K562 (cell line): ENCODE measurements around the gene ANKS3. TPM values are rescaled to one million over a fixed set of nuclear protein-coding genes. Genes with fewer than 3 reads are reported as not detected.

Experiments
- ATAC-seq: fragments of 200-7000 bp; cut with Tn5 transposase; 3 replicates; pipeline ENCODE4 v1.9.1; 2020; ENCODE audit warnings: moderate library complexity
- BruUV-seq: library from RNA; stranded (reverse); fragments of 400-500 nt; replicated peaks from 2 replicates; lab custom pipeline; 2021; lab: Mats Ljungman, UMichigan
- CTCF ChIA-PET: fragments of 300-600 bp; formaldehyde crosslinking; extraction: SDS; loops from one replicate; lab custom pipeline; 2021; ENCODE audit warnings: low intra/inter-chr PET ratio; lab: Yijun Ruan, JAX
- POLR2A ChIA-PET: fragments of 300-600, 350-650 bp; sonication (Branson Sonifier 250); formaldehyde crosslinking; extraction: SDS; loops from one replicate; lab custom pipeline; 2021; ENCODE audit warnings: antibody characterized with exemption, inconsistent platforms; lab: Yijun Ruan, JAX
- DNase-seq, 4 experiments: peaks; one replicate each; pipeline versions ENCODE4 v3.0.0 to v3.0.0-alpha.2; 2011 to 2018; ENCODE audit warnings: low spot score in 3 of 4, mixed read lengths in 3 of 4; ENCODE audit errors: extremely low read depth in 1 of 4
- FAIRE-seq: peaks from 2 replicates; lab custom pipeline; 2011; peaks lifted over from hg19 to GRCh38; lab: Jason Lieb, UNC
- H2AFZ ChIP-seq: 2 replicates; pipeline ENCODE4 v1.6.0; 2011; ENCODE audit warnings: low read depth, low read length, control low read depth, inconsistent platforms
- H3K27ac ChIP-seq: fragments of 200-600 bp; 3 replicates; pipeline ENCODE4 v1.8.0; 2011; ENCODE audit warnings: low read depth, mild to moderate bottlenecking, control low read depth, inconsistent platforms, low read length, moderate library complexity, mixed read lengths; ENCODE audit errors: extremely low read depth
- H3K27me3 ChIP-seq, 2 experiments: fragments of 300-600 bp in 1 of 2; 2 replicates in 1 of 2; 3 replicates in 1 of 2; pipeline versions ENCODE4 v1.6.0 to v1.8.0; 2011; ENCODE audit warnings: inconsistent platforms in 2 of 2, low read length in 2 of 2, mild to moderate bottlenecking in 1 of 2, mixed read lengths in 1 of 2, moderate library complexity in 1 of 2; ENCODE audit not compliant: control insufficient read depth in 2 of 2, insufficient read depth in 2 of 2
- H3K36me3 ChIP-seq: fragments of 300-600 bp; 3 replicates; pipeline ENCODE4 v1.8.0; 2011; ENCODE audit warnings: mild to moderate bottlenecking, low read length, inconsistent platforms; ENCODE audit not compliant: control insufficient read depth, insufficient read depth
- H3K4me1 ChIP-seq, 2 experiments: fragments of 200-600 bp in 1 of 2; replicated peaks in 1 of 2; 2 replicates in 1 of 2; 3 replicates in 1 of 2; pipeline versions ENCODE4 v1.5.1 to v1.8.0; 2011; ENCODE audit warnings: inconsistent platforms in 2 of 2, low read length in 2 of 2, mild to moderate bottlenecking in 1 of 2, mixed read lengths in 1 of 2, moderate library complexity in 1 of 2; ENCODE audit not compliant: control insufficient read depth in 2 of 2, insufficient read depth in 2 of 2
- H3K4me2 ChIP-seq: 2 replicates; pipeline ENCODE4 v1.6.1; 2011; ENCODE audit warnings: low read length, control low read depth, inconsistent platforms, mixed read lengths; ENCODE audit not compliant: insufficient read depth
- H3K4me3 ChIP-seq: fragments of 200-600 bp; sonication (generic), shearing (Covaris generic); 2 replicates; pipeline ENCODE4 v1.5.1; 2016; ENCODE audit warnings: control low read depth, inconsistent platforms
- H3K79me2 ChIP-seq: fragments of 200-600 bp; 3 replicates; pipeline ENCODE4 v1.8.0; 2011; ENCODE audit warnings: low read length, inconsistent platforms; ENCODE audit not compliant: control insufficient read depth, insufficient read depth
- H3K9ac ChIP-seq, 2 experiments: 2 replicates each; pipeline versions ENCODE4 v1.6.0 to v1.6.1; 2011; ENCODE audit warnings: low read depth in 2 of 2, low read length in 2 of 2, control low read depth in 1 of 2, inconsistent platforms in 1 of 2, mild to moderate bottlenecking in 1 of 2, mixed read lengths in 1 of 2; ENCODE audit not compliant: insufficient read depth in 1 of 2
- H3K9me1 ChIP-seq: one replicate; pipeline ENCODE4 v1.6.0; 2011; ENCODE audit warnings: inconsistent platforms, mild to moderate bottlenecking, low read length, moderate library complexity; ENCODE audit not compliant: control insufficient read depth, insufficient read depth
- H3K9me3 ChIP-seq: replicated peaks from 2 replicates; pipeline ENCODE4 v1.5.1; 2011; ENCODE audit warnings: low read depth, low read length, inconsistent platforms; ENCODE audit not compliant: control insufficient read depth, insufficient read depth
- H4K20me1 ChIP-seq: replicated peaks from 2 replicates; pipeline ENCODE4 v1.6.1; 2011; ENCODE audit warnings: low read length, inconsistent platforms, mixed read lengths; ENCODE audit not compliant: control insufficient read depth, insufficient read depth
- C11orf30 ChIP-seq: fragments of 450-650 bp; IDR thresholded peaks from 2 replicates; pipeline ENCODE4 v1.6.1; 2016; ENCODE audit warnings: low read depth, mild to moderate bottlenecking
- ZNF316 ChIP-seq: fragments of 450-650 bp; IDR thresholded peaks from 2 replicates; pipeline ENCODE4 v1.6.1; 2016
- WGBS: fragments of 100-300 bp; shearing (Covaris generic); methylation state at CpG from one replicate; pipeline ENCODE4 v1.1.6; 2016; ENCODE audit warnings: low coverage, mixed read lengths; ENCODE audit not compliant: insufficient coverage; ENCODE audit errors: missing lambda C conversion rate; 5-methylcytosine and 5-hydroxymethylcytosine counted together
- in situ Hi-C: fragments of 300-500 bp; cut with MboI; formaldehyde crosslinking; loops from 4 replicates; pipeline ENCODE4 v1.15.0; 2018; ENCODE audit warnings: inconsistent platforms, mixed read lengths
- intact Hi-C: fragments of 100-400 bp; cut with micrococcal nuclease; formaldehyde crosslinking; loops from 2 replicates; pipeline ENCODE4 v1.14.2; 2022
- polyA plus RNA-seq, 8 experiments: library from polyadenylated mRNA; depleted of rRNA in 4 of 8; stranded (reverse) in 5 of 8; unstranded in 3 of 8; fragments of >200 nt; fragmentation: Nextera tagmentation in 2 of 8; fragmentation: Illumina TruSeq in 1 of 8; extraction: Ambion mirVana in 2 of 8; extraction: Trizol in 1 of 8; gene quantifications; 2 replicates each; pipeline versions ENCODE4 v1.2.1 to v1.2.3, GENCODE V29; 2011 to 2014; ENCODE audit warnings: inconsistent platforms in 1 of 8, missing spikeins in 1 of 8
- total RNA-seq, 7 experiments: library from RNA; depleted of rRNA in 6 of 7; stranded (reverse); fragments of >200 nt in 6 of 7; fragmentation: Illumina TruSeq in 2 of 7; extraction: Trizol in 2 of 7; gene quantifications; 2 replicates each; pipeline versions ENCODE4 v1.2.1 to v1.2.3, GENCODE V29; 2011 to 2021; ENCODE audit warnings: low replicate concordance in 1 of 7
- TF ChIP-seq, protein P1 (sequence below): fragments of 250-450 bp; sonication (Bioruptor Pico); IDR thresholded peaks from 2 replicates; pipeline ENCODE4 v1.8.0; 2022; ENCODE audit warnings: inconsistent platforms, mild to moderate bottlenecking, moderate library complexity, borderline replicate concordance

Gene ANKS3
- total and polyA plus RNA-seq, 9 of the 15 experiments (the other 6 are each of a cell fraction or from before 2014, with no cell fraction given) = 0.43 to 25.7 (median 14.8) TPM

GRCh38 chr16:4736546-4736945 lies 2.5 kb upstream of the ANKS3 start:
- no peaks in the 10 kb centered on the region for H4K20me1 ChIP-seq
- no peaks in the 10 kb centered on the region for H3K9me3 ChIP-seq
- in situ Hi-C loops = no loop called here
- CTCF ChIA-PET = no interaction called here
- no peak overlapping the region for H2AFZ ChIP-seq
- 45% methylated on average over 4 of the region's 4 CpGs for WGBS
- TF ChIP-seq C11orf30 (peak; percentile 20; the same call in 1 of the 2 replicates), ZNF316 (peak; percentile 67)
- TF ChIP-seq, protein P1, sequence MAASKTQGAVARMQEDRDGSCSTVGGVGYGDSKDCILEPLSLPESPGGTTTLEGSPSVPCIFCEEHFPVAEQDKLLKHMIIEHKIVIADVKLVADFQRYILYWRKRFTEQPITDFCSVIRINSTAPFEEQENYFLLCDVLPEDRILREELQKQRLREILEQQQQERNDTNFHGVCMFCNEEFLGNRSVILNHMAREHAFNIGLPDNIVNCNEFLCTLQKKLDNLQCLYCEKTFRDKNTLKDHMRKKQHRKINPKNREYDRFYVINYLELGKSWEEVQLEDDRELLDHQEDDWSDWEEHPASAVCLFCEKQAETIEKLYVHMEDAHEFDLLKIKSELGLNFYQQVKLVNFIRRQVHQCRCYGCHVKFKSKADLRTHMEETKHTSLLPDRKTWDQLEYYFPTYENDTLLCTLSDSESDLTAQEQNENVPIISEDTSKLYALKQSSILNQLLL (CRISPR knock-in tag) = no peak
- H3K4me2 ChIP-seq = no peak overlapping the region
- H3K4me1 ChIP-seq = peaks cover 0 to 22% of the 10 kb centered on the region in 2 experiments; a peak in 3 of 5 replicates
- H3K9ac ChIP-seq = peak overlapping the region in 1 of 2 experiments; percentile 36; a peak in 1 of 4 replicates
- ATAC-seq (no peak), FAIRE-seq (no peak), DNase-seq (no peak)
- no peak overlapping the region for H3K27ac ChIP-seq
- H3K4me3 ChIP-seq = no peak overlapping the region
- intact Hi-C loops = no loop called here
- no peaks in the 10 kb centered on the region for H3K27me3 ChIP-seq
- H3K9me1 ChIP-seq = no peaks in the 10 kb centered on the region
- POLR2A ChIA-PET = interaction anchor here (0.6 to 0.7 kb wide), 2 partner anchors 11 to 19 kb away, joined by 3 to 5 read pairs; no protein-coding TSS in a partner anchor
- peaks cover 23% of the 10 kb centered on the region for H3K79me2 ChIP-seq
- no TSS peak for BruUV-seq
- H3K36me3 ChIP-seq = peaks cover 2% of the 10 kb centered on the region; the same call in 1 of the 3 replicates
